Spleen (tissue), 7 donors: ENCODE measurements around the gene RNF123.

Experiments
- POLR2A ChIP-seq, 3 donors: fragments of 450-650 bp; IDR thresholded peaks; one replicate each; pipeline ENCODE4 v1.5.1; 2017; ENCODE audit warnings: antibody characterized with exemption in 3 of 3, mild to moderate bottlenecking in 1 of 3
- TF ChIP-seq, protein P1 (sequence below), 11 experiments: fragments of 200-600 bp in 7 of 11; fragments of 450-650 bp in 4 of 11; sonication (generic) in 4 of 11; IDR thresholded peaks in 8 of 11; conservative IDR thresholded peaks in 3 of 11; 1 replicate in 7 of 11; 2 replicates in 4 of 11; pipeline versions ENCODE4 v1.4.0 to v1.8.0; 2016 to 2021; ENCODE audit warnings: antibody characterized with exemption in 11 of 11, inconsistent platforms in 4 of 11, mild to moderate bottlenecking in 1 of 11
- donor health status: DM: no; HTN: no; CAD: no; lungs with moderate emphysema.
- donor health status: DM: no; HTN: no; CAD: no.
- donor health status: DM: no; HTN: no; CAD: no.

DNA sequence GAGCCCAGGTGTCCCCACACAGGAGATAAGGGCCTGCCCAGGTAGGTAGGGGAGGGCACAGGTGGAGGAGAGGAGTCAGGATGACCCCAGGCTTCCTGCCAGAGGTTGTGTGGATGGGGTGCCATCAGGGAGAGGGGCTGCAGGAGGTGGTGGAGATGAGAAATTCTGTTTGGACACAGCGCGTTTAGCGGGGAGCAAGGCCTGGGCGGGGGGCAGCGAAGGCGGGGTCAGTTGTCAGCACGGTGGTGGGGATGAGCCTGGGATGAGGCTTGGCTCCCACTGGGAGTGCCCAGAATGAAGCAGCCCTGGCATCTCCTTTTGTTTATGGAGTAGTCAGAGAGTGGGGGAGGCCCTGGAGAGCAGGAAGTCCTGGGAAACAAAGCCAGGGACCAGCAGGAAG, 14.6 kb downstream of the RNF123 start:
- TF ChIP-seq, protein P1, sequence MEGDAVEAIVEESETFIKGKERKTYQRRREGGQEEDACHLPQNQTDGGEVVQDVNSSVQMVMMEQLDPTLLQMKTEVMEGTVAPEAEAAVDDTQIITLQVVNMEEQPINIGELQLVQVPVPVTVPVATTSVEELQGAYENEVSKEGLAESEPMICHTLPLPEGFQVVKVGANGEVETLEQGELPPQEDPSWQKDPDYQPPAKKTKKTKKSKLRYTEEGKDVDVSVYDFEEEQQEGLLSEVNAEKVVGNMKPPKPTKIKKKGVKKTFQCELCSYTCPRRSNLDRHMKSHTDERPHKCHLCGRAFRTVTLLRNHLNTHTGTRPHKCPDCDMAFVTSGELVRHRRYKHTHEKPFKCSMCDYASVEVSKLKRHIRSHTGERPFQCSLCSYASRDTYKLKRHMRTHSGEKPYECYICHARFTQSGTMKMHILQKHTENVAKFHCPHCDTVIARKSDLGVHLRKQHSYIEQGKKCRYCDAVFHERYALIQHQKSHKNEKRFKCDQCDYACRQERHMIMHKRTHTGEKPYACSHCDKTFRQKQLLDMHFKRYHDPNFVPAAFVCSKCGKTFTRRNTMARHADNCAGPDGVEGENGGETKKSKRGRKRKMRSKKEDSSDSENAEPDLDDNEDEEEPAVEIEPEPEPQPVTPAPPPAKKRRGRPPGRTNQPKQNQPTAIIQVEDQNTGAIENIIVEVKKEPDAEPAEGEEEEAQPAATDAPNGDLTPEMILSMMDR (IDR thresholded peaks at IDR 0.05 in 8 of 11, conservative IDR thresholded peaks at IDR 0.05 in 3 of 11): no peak
- no peak for TF ChIP-seq POLR2A (IDR thresholded peaks at IDR 0.05)
